GM12874 (cell line): ENCODE data around the gene WWOX.

ENCODE experiments used
- TF ChIP-seq, protein P1 (sequence below): IDR thresholded peaks from 2 replicates; pipeline ENCODE4 v1.5.1; 2011; ENCODE audit warnings: low read depth, mild to moderate bottlenecking, control low read depth, low read length, moderate library complexity; ENCODE audit not compliant: insufficient read depth

WWOX gene

GRCh38 chr16:78485188-78485916 lies 385.9 kb downstream of the WWOX start:
- TF ChIP-seq, protein P1, sequence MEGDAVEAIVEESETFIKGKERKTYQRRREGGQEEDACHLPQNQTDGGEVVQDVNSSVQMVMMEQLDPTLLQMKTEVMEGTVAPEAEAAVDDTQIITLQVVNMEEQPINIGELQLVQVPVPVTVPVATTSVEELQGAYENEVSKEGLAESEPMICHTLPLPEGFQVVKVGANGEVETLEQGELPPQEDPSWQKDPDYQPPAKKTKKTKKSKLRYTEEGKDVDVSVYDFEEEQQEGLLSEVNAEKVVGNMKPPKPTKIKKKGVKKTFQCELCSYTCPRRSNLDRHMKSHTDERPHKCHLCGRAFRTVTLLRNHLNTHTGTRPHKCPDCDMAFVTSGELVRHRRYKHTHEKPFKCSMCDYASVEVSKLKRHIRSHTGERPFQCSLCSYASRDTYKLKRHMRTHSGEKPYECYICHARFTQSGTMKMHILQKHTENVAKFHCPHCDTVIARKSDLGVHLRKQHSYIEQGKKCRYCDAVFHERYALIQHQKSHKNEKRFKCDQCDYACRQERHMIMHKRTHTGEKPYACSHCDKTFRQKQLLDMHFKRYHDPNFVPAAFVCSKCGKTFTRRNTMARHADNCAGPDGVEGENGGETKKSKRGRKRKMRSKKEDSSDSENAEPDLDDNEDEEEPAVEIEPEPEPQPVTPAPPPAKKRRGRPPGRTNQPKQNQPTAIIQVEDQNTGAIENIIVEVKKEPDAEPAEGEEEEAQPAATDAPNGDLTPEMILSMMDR, result no peak

DNA sequence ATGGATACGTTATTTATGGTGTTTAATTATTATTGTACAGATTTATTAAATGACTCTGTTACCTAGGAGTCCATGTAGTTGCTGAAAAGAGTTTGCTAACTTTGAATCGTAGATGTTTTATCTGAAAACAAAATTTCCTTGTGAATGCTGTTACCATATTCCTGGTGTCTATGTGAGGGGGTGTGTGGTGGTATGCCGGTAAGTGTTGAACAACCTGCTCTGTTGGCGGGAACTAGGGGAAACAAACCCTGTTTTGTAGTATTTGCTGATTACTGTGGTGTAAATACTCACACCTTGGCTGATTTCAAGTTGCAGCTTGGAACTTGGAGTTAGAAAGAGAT lies 386.4 kb downstream of the WWOX start:
- TF ChIP-seq, protein P1, result no peak

- TF ChIP-seq, protein P1, result no peak
Measured at GRCh38 chr16:78487471-78487870, 388.0 kb downstream of the WWOX start.

DNA sequence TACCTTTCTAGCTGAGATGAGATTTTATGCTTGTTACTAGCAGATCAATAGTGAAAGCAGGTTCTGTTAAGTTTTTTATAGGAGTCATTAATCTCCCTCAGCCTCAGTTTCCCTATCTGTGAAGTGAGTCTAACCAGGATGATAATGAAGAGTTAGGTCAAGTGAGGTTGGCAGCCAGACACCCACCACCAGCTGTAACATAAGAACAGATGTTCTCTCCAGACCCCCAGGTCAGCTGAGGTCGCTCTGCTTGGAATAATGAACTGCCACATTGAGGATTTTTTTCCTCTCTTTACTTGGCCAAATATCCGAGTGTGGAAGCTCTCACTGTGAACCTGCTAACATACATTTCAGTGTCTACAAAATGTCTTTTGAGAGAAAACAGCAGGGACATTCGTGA lies 389.6 kb downstream of the WWOX start:
- TF ChIP-seq, protein P1, result no peak

DNA sequence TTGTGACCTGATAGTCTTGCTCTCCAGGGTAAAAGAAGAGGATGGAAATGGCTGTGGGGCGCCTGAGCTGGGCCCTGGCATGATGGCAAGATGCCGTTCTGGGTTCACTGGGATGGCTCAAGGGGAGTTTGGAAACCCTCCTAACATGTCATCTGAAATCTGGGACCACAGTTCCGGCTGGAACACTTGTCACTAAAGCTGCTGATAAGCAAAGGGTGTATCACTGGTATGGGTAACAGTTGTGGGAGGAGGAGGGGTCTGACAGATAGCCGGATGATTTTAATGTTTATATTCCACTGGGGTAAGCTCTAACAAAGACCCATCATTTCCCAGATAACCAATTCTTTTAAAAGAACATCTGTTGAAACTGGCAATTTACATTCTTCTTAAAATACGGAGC lies 390.2 kb downstream of the WWOX start:
- TF ChIP-seq, protein P1, result no peak

GRCh38 chr16:78490431-78490830 lies 391.0 kb downstream of the WWOX start:
- TF ChIP-seq, protein P1, result no peak

DNA sequence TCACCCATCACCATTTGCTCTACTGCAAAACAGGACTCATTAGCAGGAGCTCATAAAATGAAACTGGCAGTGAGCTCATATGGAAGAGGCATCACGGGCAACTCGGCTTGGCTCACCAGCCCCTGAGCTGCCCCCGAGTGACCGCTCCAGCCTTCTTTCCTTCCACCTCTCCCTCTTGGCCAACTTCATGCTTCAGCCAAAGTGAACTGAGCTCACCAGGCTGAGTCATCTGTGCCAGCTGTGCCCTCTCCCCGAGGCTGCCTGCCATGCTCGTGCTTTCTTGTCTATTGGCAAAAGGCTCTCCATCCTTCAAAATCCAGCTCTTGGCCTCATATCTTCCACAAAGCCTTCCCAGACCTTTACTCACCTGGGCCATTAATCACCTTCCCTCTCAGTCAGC lies 391.4 kb downstream of the WWOX start:
- TF ChIP-seq, protein P1, result no peak
